ENCODE measurements around the gene TCIRG1.

TCIRG1 gene

DNA sequence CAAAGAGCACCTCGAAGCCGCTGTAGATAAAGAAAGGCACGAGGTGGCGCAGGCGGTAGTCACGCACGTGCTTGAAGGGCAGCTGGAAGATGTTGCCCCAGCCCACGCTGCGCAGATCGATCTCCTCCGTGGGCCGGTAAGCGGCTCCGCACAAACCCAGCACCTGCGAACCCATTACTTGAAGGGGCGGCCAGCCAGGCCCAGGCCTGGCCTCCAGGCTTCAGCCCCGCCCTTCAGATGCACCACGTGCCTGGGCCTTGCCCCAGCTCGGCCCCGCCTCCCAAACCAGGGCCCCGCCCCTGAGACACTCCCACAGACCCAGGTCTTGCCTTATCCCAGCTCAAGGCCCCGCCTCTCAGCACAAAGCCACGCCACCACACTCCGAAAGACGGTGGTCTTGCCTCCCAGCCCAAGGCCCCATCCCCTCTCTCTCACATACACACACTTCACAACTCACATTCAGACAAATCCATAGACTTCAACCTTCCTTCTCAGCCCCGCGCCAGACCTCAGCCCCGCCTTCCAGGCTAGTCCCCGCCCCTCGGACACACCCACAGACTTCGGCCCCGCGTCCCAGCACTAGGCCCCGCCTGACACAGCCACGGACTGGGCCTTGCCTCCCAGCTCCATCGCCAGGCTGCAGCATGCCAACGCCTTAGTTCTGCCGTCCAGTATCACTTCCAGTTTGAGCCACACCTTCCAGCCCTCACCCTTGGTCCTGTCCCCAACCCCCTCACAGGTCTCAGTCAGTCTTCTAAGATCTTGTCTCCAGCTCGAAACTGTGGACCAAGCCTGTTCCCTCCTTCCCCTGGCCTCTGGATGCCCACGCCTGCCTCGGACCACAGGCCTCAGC is 42.0 kb upstream of the TCIRG1 start:
- Histone ChIP-seq H3K9me2 (replicated peaks; ENCODE audit: low read depth, low read length) (no peaks in the 10 kb centered on the region), H3K4me1 (ENCODE audit: insufficient read depth, low read length, poor library complexity, severe bottlenecking) (peaks cover 29% of the 10 kb centered on the region), H4K20me1 (ENCODE audit: insufficient read depth, low read length, poor library complexity, severe bottlenecking) (no peaks in the 10 kb centered on the region), H3K4me3 (ENCODE audit: low read length, poor library complexity, severe bottlenecking) (no peak overlapping the region), H3K9ac (ENCODE audit: low read depth, low read length, poor library complexity, severe bottlenecking) (no peak overlapping the region), H3K79me2 (ENCODE audit: insufficient read depth, low read length) (no peaks in the 10 kb centered on the region), H3K9me3 (ENCODE audit: insufficient read depth, low read depth, low read length) (no peaks in the 10 kb centered on the region), H3K4me2 (ENCODE audit: low read depth, low read length, poor library complexity, severe bottlenecking) (no peak overlapping the region), H3K36me3 (ENCODE audit: insufficient read depth, low read length) (no peaks in the 10 kb centered on the region), H3F3A (ENCODE audit: low read depth) (no peaks in the 10 kb centered on the region), H3K27me3 (ENCODE audit: insufficient read depth, low read length, poor library complexity, severe bottlenecking) (no peaks in the 10 kb centered on the region), H2AFZ (ENCODE audit: low read length) (no peak overlapping the region)
- TF ChIP-seq, protein P1, sequence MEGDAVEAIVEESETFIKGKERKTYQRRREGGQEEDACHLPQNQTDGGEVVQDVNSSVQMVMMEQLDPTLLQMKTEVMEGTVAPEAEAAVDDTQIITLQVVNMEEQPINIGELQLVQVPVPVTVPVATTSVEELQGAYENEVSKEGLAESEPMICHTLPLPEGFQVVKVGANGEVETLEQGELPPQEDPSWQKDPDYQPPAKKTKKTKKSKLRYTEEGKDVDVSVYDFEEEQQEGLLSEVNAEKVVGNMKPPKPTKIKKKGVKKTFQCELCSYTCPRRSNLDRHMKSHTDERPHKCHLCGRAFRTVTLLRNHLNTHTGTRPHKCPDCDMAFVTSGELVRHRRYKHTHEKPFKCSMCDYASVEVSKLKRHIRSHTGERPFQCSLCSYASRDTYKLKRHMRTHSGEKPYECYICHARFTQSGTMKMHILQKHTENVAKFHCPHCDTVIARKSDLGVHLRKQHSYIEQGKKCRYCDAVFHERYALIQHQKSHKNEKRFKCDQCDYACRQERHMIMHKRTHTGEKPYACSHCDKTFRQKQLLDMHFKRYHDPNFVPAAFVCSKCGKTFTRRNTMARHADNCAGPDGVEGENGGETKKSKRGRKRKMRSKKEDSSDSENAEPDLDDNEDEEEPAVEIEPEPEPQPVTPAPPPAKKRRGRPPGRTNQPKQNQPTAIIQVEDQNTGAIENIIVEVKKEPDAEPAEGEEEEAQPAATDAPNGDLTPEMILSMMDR (conservative IDR thresholded peaks at IDR 0.05; ENCODE audit: low read length), result no peak
- TF ChIP-seq EZH2phosphoT487 (IDR thresholded peaks at IDR 0.05; ENCODE audit: borderline replicate concordance), result no peak

DNA sequence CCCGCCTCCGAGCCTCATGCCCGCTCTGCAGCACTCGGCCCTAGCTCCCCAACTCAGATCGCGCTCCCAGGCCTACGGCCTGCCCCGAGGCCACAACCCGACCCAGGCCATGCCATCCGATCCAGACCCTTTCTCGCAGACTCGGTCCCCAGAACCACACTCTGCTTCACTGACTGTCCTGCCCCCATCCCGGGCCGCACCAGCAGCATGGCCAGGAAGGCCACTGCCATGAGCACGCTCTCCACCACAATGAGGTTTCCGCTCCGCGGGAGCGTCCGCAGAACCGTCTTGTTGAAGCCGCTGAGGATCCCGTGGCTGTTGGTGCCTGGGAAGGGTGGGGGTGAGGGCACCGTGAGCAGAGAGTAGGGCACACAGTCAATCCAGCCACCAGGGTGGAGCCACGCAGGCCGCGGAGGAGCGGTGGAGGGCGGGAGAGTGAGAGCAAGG is 41.3 kb upstream of the TCIRG1 start:
- Histone ChIP-seq H3K27me3 (ENCODE audit: insufficient read depth, low read length, poor library complexity, severe bottlenecking) (no peaks in the 10 kb centered on the region), H2AFZ (ENCODE audit: low read length) (no peak overlapping the region), H3K9me3 (ENCODE audit: insufficient read depth, low read depth, low read length) (no peaks in the 10 kb centered on the region), H3K4me1 (ENCODE audit: insufficient read depth, low read length, poor library complexity, severe bottlenecking) (peaks cover 29% of the 10 kb centered on the region), H3K36me3 (ENCODE audit: insufficient read depth, low read length) (no peaks in the 10 kb centered on the region), H4K20me1 (ENCODE audit: insufficient read depth, low read length, poor library complexity, severe bottlenecking) (no peaks in the 10 kb centered on the region), H3K4me3 (ENCODE audit: low read length, poor library complexity, severe bottlenecking) (no peak overlapping the region), H3K79me2 (ENCODE audit: insufficient read depth, low read length) (no peaks in the 10 kb centered on the region), H3F3A (ENCODE audit: low read depth) (no peaks in the 10 kb centered on the region), H3K9ac (ENCODE audit: low read depth, low read length, poor library complexity, severe bottlenecking) (no peak overlapping the region), H3K9me2 (replicated peaks; ENCODE audit: low read depth, low read length) (no peaks in the 10 kb centered on the region), H3K4me2 (ENCODE audit: low read depth, low read length, poor library complexity, severe bottlenecking) (no peak overlapping the region)
- TF ChIP-seq EZH2phosphoT487 (IDR thresholded peaks at IDR 0.05; ENCODE audit: borderline replicate concordance), result no peak
- TF ChIP-seq, protein P1 (conservative IDR thresholded peaks at IDR 0.05; ENCODE audit: low read length), result no peak

DNA sequence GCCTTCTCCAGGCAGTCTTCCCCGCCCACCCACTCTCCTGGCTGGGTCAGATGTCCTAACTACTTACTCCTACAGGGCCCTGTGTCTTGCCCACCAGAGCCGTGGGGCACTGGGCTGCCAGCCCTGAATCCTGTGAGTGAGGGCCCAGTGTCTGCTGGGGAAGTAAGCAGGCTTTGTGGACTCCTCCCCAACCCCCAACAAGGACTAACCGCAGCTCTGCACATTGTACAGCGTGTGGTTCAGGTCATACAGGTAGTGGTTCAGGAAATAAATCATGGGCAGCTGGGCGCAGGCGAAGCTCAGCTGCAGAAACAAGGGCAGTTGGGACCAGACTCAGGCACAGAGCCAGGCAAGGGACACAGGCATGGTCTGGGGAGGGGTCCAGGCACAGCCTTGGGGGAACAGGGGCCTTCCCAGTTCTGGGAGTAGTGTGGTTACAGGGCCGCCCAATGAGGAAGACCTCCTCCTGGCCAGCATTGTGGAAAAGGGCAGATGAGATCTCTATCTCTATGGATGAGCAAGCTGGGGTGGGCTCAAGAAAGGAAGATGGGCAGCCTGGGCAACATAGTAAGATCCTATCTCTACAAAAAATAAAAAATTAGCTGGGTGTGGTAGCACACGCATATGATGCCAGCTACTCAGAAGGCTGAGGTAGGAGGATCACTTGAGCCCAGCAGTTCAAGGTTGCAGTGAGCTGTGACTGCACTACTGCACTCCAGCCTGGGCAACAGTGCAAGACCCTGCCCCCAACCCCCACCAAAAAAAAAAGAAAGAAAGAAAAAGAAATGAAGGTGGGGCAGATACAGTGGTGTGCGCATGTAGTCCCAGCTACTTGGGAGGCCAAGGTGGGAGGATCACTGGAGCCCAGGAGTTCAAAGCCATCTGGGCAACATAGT is 40.4 kb upstream of the TCIRG1 start:
- TF ChIP-seq, protein P1 (conservative IDR thresholded peaks at IDR 0.05; ENCODE audit: low read length), result no peak
- TF ChIP-seq EZH2phosphoT487 (IDR thresholded peaks at IDR 0.05; ENCODE audit: borderline replicate concordance), result no peak
- Histone ChIP-seq H2AFZ (ENCODE audit: low read length) (no peak overlapping the region), H3K27me3 (ENCODE audit: insufficient read depth, low read length, poor library complexity, severe bottlenecking) (no peaks in the 10 kb centered on the region), H3K4me1 (ENCODE audit: insufficient read depth, low read length, poor library complexity, severe bottlenecking) (peaks cover 29% of the 10 kb centered on the region), H3K9ac (ENCODE audit: low read depth, low read length, poor library complexity, severe bottlenecking) (no peak overlapping the region), H3F3A (ENCODE audit: low read depth) (no peaks in the 10 kb centered on the region), H3K9me3 (ENCODE audit: insufficient read depth, low read depth, low read length) (no peaks in the 10 kb centered on the region), H3K36me3 (ENCODE audit: insufficient read depth, low read length) (no peaks in the 10 kb centered on the region), H3K4me3 (ENCODE audit: low read length, poor library complexity, severe bottlenecking) (no peak overlapping the region), H3K9me2 (replicated peaks; ENCODE audit: low read depth, low read length) (no peaks in the 10 kb centered on the region), H3K79me2 (ENCODE audit: insufficient read depth, low read length) (no peaks in the 10 kb centered on the region), H4K20me1 (ENCODE audit: insufficient read depth, low read length, poor library complexity, severe bottlenecking) (no peaks in the 10 kb centered on the region), H3K4me2 (ENCODE audit: low read depth, low read length, poor library complexity, severe bottlenecking) (peak overlapping the region; percentile 58)
